Activated CD4-positive, alpha-beta T cell treated with anti-CD3 and anti-CD28 coated beads for 36 hours (primary cell): ENCODE results near the gene PCSK6. TPM values are rescaled to one million over a fixed set of nuclear protein-coding genes. Genes with fewer than 3 reads are reported as not detected.

Experiments
- ATAC-seq: fragments of 200-7000 bp; cut with Tn5 transposase; one replicate; pipeline ENCODE4 v1.10.0; 2021; ENCODE audit warnings: mild to moderate bottlenecking, moderate library complexity
- CTCF ChIA-PET: fragments of 350-600 bp; sonication (Branson Sonifier 250); formaldehyde crosslinking; loops from one replicate; lab custom pipeline; 2021; ENCODE audit warnings: antibody characterized with exemption; lab: Charles Lee
- POLR2A ChIA-PET: fragments of 350-600 bp; sonication (Branson Sonifier 250); formaldehyde crosslinking; loops from one replicate; lab custom pipeline; 2021; ENCODE audit warnings: antibody characterized with exemption, inconsistent platforms; lab: Charles Lee
- DNase-seq: peaks from one replicate; pipeline ENCODE4 v3.0.0-alpha.2; 2020
- H3K27ac Mint-ChIP-seq: one replicate; pipeline ENCODE4 v1.8.0; 2021; ENCODE audit warnings: mixed read lengths
- H3K27me3 Mint-ChIP-seq: one replicate; pipeline ENCODE4 v1.8.0; 2021; ENCODE audit warnings: mixed read lengths
- H3K36me3 Mint-ChIP-seq: one replicate; pipeline ENCODE4 v1.8.0; 2021; ENCODE audit warnings: low read depth, mixed read lengths
- H3K4me1 Mint-ChIP-seq: one replicate; pipeline ENCODE4 v1.8.0; 2021; ENCODE audit warnings: mixed read lengths
- H3K4me3 Mint-ChIP-seq: one replicate; pipeline ENCODE4 v1.8.0; 2021; ENCODE audit warnings: mild to moderate bottlenecking, moderate library complexity, mixed read lengths
- H3K9me3 Mint-ChIP-seq: one replicate; pipeline ENCODE4 v1.8.0; 2021; ENCODE audit warnings: low read depth, mixed read lengths
- intact Hi-C, 2 experiments: fragments of 100-400 bp; cut with DNase I in 1 of 2; cut with micrococcal nuclease in 1 of 2; formaldehyde crosslinking; loops; one replicate each; pipeline versions ENCODE4 v1.14.2 to v1.15.1; 2022 to 2024; cut with DNase I, micrococcal nuclease
- total RNA-seq, 2 experiments: library from RNA; stranded (reverse); gene quantifications; one replicate each; pipeline ENCODE4 v1.2.3, GENCODE V29; 2021

Gene PCSK6
- total RNA-seq, 2 experiments from 2014 or later, result 0.75 to 0.95 TPM

DNA sequence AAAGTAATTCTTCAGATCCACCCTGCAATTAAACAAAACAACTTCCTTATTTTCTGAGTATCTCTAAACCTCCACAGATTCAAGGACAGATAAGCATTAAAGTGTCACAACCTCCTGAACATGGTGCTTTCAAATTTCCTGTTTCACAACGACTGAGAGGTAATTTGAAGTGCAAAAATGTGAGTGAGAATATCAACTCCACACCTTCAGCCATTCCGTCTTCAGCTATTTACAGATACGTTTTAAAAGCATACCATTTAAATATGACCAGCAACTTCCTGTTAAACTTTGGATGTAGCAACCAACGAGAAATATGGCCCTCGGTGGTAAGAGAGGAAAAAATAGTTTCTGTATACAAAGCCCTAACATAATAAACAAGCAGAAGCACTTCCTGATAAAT, 32.1 kb upstream of the PCSK6 start:
- ChIA-PET CTCF (interaction anchor here (1.2 kb wide), 1 partner anchor 105 kb away, joined by 3 read pairs; no protein-coding TSS in a partner anchor), POLR2A (no interaction called here)
- ATAC-seq, result no peak
- H3K27me3 Mint-ChIP-seq, result peaks cover 26% of the 10 kb centered on the region
- intact Hi-C loops, result no loop called here
- H3K27ac Mint-ChIP-seq, result no peak overlapping the region
- no peak for DNase-seq
- peaks cover 18% of the 10 kb centered on the region for H3K9me3 Mint-ChIP-seq
- H3K4me1 Mint-ChIP-seq, result peaks cover 4% of the 10 kb centered on the region
- peaks cover 7% of the 10 kb centered on the region for H3K36me3 Mint-ChIP-seq
- no peak overlapping the region for H3K4me3 Mint-ChIP-seq

DNA sequence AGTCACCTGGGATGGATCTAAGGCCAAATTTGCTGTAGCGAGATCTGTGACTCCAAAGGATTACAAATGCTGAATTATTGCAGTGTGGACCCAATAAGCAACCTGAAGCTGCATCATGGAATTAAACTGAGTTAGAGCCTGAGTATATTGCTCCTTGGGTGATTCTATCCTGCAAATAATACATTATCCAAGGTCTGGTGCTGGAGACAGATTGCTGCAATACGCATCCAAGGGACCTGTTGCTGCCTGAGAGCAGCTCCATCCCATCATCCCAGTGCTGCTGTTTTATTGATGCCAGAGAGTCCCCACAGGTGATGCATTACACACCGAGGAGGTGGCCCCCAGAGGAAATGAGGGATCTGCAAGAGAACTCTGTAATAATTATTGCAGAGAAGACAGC, 31.6 kb upstream of the PCSK6 start:
- CTCF ChIA-PET, result interaction anchor here (1.2 to 1.6 kb wide), 2 partner anchors 19 to 104 kb away, joined by 3 to 6 read pairs; no protein-coding TSS in a partner anchor
- H3K36me3 Mint-ChIP-seq, result peaks cover 8% of the 10 kb centered on the region
- no peak for DNase-seq
- H3K4me1 Mint-ChIP-seq, result peaks cover 4% of the 10 kb centered on the region
- ATAC-seq, result no peak
- POLR2A ChIA-PET, result no interaction called here
- no peak overlapping the region for H3K27ac Mint-ChIP-seq
- H3K4me3 Mint-ChIP-seq, result no peak overlapping the region
- H3K9me3 Mint-ChIP-seq, result peaks cover 21% of the 10 kb centered on the region
- peaks cover 28% of the 10 kb centered on the region for H3K27me3 Mint-ChIP-seq
- intact Hi-C loops, result no loop called here

DNA sequence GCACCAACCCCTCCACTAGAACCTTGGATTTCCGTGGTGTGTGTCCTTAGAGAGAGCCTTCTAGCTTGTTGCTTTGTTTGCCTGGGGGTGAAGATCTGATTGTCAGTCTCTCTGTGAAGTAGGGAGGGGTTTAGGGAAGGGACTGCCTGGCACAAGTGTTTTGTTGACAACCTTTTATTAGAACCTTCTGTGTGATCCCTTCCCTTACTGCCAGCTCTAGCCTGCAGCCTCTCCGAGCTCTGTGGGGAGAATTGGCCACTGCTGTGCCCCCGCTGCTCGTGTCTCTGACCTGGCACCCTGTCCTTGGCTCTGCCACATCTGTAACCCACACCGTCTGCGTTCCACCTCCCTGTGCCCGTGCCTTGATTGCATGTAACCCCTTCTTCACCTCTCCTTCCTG, 30.9 kb upstream of the PCSK6 start:
- CTCF ChIA-PET, result interaction anchor here (1.2 to 1.6 kb wide), 2 partner anchors 18 to 103 kb away, joined by 3 to 6 read pairs; no protein-coding TSS in a partner anchor
- ATAC-seq (no peak), DNase-seq (no peak)
- H3K36me3 Mint-ChIP-seq, result peaks cover 8% of the 10 kb centered on the region
- H3K27me3 Mint-ChIP-seq, result peaks cover 28% of the 10 kb centered on the region
- intact Hi-C loops, result no loop called here
- peaks cover 23% of the 10 kb centered on the region for H3K9me3 Mint-ChIP-seq
- H3K27ac Mint-ChIP-seq, result no peak overlapping the region
- H3K4me3 Mint-ChIP-seq, result no peak overlapping the region
- peaks cover 4% of the 10 kb centered on the region for H3K4me1 Mint-ChIP-seq
- POLR2A ChIA-PET, result no interaction called here

DNA sequence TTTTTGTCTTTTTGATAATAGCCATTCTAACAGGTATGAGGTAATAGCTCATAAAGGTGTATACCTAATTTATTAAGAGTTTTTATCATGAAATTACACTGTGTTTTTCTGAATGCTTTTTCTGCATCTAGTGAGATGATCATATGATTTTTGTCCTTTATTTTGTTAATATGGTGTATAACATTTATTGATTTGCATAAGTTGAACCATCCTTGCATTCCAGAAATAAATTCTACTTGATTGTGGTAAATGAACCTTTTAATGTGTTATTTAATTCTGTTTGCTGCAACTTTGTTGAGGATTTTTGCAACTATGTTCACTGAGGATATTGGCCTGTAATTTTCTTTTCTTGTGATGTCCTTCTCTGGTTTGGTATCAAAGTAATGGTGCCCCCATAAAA, 28.0 kb upstream of the PCSK6 start:
- ATAC-seq (no peak), DNase-seq (no peak)
- POLR2A ChIA-PET, result no interaction called here
- Mint-ChIP-seq H3K9me3 (peaks cover 23% of the 10 kb centered on the region), H3K36me3 (peaks cover 8% of the 10 kb centered on the region), H3K27me3 (peaks cover 26% of the 10 kb centered on the region), H3K4me1 (peaks cover 4% of the 10 kb centered on the region), H3K27ac (no peak overlapping the region), H3K4me3 (no peak overlapping the region)
- CTCF ChIA-PET, result no interaction called here
- intact Hi-C loops, result no loop called here

DNA sequence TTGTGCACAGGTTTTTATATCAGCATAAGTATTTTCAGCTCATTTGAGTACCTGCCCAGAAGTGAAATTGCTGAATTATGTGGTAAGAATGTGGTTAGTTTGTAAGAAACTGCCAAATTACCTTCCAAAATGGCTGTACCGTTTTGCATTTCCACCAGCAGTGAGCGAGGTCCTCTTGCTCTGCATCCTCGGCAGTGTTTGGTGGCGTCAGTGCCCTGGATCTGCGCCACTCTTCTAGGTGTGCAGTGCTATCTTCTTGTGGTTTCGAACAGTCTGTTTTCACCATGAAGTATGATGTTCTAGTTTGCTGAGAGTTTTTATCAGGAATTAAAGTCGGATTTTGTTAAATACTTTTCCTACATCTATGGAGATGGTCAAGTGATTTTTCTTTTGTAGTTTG, 24.8 kb upstream of the PCSK6 start:
- no peak for DNase-seq
- Mint-ChIP-seq H3K9me3 (peaks cover 17% of the 10 kb centered on the region), H3K36me3 (peaks cover 8% of the 10 kb centered on the region), H3K4me1 (no peaks in the 10 kb centered on the region), H3K4me3 (no peak overlapping the region), H3K27ac (no peak overlapping the region), H3K27me3 (peaks cover 14% of the 10 kb centered on the region)
- CTCF ChIA-PET, result interaction anchor here (0.6 kb wide), 1 partner anchor 389 kb away, joined by 3 read pairs; no protein-coding TSS in a partner anchor
- no peak for ATAC-seq
- intact Hi-C loops, result no loop called here
- POLR2A ChIA-PET, result no interaction called here

DNA sequence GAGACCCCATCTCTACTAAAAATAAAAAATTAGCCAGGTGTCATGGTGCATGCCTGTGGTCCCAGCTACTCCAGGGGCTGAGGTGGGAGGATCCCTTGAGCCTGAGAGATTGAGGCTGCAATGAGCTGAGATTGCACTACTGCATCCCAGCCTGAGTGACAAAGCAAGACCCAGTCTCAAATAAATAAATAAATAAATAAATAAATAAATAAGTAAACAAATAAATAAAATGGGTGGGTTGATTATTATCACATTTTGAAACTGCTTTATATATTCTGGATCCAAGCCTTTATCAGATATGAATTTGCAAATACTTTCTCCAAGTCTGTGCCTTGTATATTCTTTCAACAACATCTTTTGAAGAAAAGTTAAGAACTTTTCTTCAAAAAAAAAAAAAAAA, 22.2 kb upstream of the PCSK6 start:
- peaks cover 15% of the 10 kb centered on the region for H3K27me3 Mint-ChIP-seq
- H3K27ac Mint-ChIP-seq, result no peak overlapping the region
- peaks cover 3% of the 10 kb centered on the region for H3K36me3 Mint-ChIP-seq
- intact Hi-C loops, result no loop called here
- DNase-seq, result no peak
- CTCF ChIA-PET, result interaction anchor here (0.7 kb wide), 1 partner anchor 98 kb away, joined by 3 read pairs; no protein-coding TSS in a partner anchor
- H3K4me1 Mint-ChIP-seq, result no peaks in the 10 kb centered on the region
- POLR2A ChIA-PET, result no interaction called here
- no peak for ATAC-seq
- no peak overlapping the region for H3K4me3 Mint-ChIP-seq
- peaks cover 6% of the 10 kb centered on the region for H3K9me3 Mint-ChIP-seq

DNA sequence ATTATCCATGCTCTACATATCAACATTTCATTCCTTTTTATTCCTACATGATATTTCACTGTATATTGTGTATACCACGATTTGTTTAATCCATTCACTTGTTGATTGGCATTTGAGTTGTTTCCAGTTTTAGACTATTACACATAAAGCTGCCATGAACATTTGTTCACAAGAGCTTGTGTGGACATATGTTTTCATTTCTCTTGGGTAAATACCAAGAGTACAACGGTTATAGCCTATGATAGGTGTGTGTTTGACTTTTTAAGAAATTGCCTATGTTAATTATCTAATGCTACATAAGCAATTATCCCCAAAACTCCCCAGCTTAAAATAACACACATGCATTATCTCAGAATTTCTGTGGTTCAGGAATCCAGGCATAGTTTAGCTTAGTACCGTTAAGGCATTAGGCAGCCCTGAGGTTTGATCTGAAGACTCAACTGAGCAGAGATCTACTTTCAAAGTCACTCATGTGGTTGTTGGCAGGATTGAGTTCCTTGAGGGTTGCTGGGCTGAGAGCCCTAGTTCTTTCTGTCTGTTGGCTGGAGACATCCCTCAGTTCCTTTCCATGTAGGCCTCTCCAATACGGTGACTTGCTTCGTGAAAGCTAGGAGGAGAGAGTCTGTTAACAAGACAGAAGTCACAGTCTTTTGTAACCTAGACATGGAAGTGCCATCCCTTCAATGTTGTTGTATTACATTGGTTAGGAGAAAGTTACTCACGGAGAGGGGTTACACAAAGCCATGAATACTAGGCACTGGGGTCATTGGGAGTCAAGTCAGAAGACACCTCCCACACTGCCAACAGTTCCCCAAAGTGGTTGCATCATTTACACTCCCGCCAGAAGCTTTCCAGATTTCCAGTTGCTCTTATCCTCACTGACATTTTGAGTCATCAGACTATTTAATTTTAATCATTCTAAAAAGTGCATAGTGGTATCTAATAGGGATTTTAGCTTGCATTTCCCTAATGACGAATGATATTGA, 21.0 kb upstream of the PCSK6 start:
- no peaks in the 10 kb centered on the region for H3K4me1 Mint-ChIP-seq
- peaks cover 13% of the 10 kb centered on the region for H3K27me3 Mint-ChIP-seq
- no peaks in the 10 kb centered on the region for H3K36me3 Mint-ChIP-seq
- ChIA-PET POLR2A (no interaction called here), CTCF (no interaction called here)
- ATAC-seq (no peak), DNase-seq (no peak)
- H3K4me3 Mint-ChIP-seq, result no peak overlapping the region
- no peaks in the 10 kb centered on the region for H3K9me3 Mint-ChIP-seq
- H3K27ac Mint-ChIP-seq, result no peak overlapping the region
- intact Hi-C loops, result no loop called here

DNA sequence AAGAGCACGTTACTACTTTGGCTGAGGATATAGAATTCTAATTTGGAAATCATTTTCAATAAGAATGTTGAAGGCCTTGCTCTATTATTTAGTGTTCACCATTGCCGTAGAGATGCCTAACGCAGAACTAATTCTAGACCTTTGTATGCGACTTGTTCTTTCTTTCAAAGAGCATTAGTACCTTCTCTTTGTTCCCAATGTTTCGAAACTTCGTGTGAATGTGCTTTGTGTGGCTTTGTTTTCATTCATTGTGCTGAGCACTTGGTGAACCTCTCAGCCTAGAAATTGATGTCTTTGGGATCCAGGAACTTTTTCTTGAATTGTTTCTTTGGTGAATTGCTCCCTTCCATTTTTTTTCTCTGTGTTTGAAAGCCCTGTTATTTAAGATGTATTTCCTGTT, 19.8 kb upstream of the PCSK6 start:
- intact Hi-C loops, result loop anchor here in 1 of 2 experiments (10.0 kb wide), 1 partner anchor 64 kb away; no protein-coding TSS in a partner anchor
- ChIA-PET CTCF (interaction anchor here (0.5 kb wide), 1 partner anchor 230 kb away, joined by 3 read pairs; no protein-coding TSS in a partner anchor), POLR2A (no interaction called here)
- Mint-ChIP-seq H3K27ac (no peak overlapping the region), H3K4me3 (no peak overlapping the region), H3K9me3 (no peaks in the 10 kb centered on the region), H3K36me3 (no peaks in the 10 kb centered on the region), H3K27me3 (peaks cover 13% of the 10 kb centered on the region), H3K4me1 (no peaks in the 10 kb centered on the region)
- no peak for DNase-seq
- ATAC-seq, result no peak

DNA sequence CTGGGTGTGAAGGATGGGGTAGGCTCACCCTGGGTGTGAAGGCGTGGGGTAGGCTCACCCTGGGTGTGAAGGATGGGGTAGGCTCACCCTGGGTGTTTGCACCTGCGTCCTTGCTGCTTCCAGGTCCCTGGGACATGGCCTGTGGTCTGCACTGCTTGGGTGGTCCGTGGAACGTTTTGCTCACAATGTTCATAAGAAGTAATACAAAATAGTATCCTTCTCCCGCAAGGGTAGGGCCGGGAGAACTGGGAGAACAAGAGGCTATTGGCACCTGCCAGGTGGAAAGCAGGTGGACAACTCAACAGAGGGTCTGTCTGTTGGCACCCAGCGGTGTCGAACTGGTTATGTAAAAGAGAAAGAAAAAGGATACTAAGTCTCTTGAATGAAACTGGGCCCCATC, 17.0 kb upstream of the PCSK6 start:
- Mint-ChIP-seq H3K4me1 (peaks cover 3% of the 10 kb centered on the region), H3K27me3 (peaks cover 11% of the 10 kb centered on the region), H3K27ac (no peak overlapping the region), H3K36me3 (no peaks in the 10 kb centered on the region), H3K4me3 (no peak overlapping the region), H3K9me3 (no peaks in the 10 kb centered on the region)
- DNase-seq (no peak), ATAC-seq (no peak)
- intact Hi-C loops, result loop anchor here in 1 of 2 experiments (10.0 kb wide), 1 partner anchor 62 kb away; no protein-coding TSS in a partner anchor
- CTCF ChIA-PET, result no interaction called here
- POLR2A ChIA-PET, result no interaction called here

DNA sequence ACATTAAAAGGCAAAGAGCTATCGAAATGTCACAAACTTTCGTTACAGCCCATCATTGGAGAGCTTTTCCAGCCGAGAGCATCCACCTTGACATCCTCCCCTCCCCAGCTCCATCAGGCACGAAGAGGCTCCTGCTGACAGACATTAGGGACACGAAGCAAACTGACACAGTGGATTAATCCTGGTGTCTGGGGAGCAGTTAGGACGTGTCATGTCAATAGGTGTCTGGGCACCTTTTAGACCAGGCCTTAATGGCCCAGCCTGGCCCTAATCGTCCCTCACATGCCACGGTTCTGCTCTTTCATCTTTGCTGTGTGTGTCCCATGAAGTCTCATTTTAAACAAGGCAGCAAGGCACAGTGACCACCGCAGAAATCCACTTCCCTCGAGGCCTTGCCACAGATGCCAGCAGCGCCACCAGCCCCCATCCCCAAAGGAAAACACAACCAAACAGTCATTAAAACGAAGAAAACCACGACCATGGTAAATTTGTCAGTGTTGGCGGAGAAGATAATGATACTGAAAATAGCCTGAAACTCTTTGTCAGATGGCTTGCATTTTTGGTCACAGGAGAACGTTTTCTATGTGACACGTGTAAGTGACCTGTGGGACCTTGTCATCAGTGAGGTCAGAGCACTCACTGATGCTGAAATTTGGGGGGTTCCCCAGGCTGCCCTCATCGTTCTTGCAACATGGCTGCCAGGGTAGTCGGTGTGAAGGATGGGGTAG, 16.3 kb upstream of the PCSK6 start:
- peaks cover 5% of the 10 kb centered on the region for H3K4me1 Mint-ChIP-seq
- POLR2A ChIA-PET, result no interaction called here
- DNase-seq (no peak), ATAC-seq (no peak)
- no peak overlapping the region for H3K27ac Mint-ChIP-seq
- peaks cover 10% of the 10 kb centered on the region for H3K27me3 Mint-ChIP-seq
- H3K4me3 Mint-ChIP-seq, result no peak overlapping the region
- no peaks in the 10 kb centered on the region for H3K36me3 Mint-ChIP-seq
- H3K9me3 Mint-ChIP-seq, result no peaks in the 10 kb centered on the region
- intact Hi-C loops, result loop anchor here in 1 of 2 experiments (10.0 kb wide), 1 partner anchor 61 kb away; no protein-coding TSS in a partner anchor
- CTCF ChIA-PET, result no interaction called here

DNA sequence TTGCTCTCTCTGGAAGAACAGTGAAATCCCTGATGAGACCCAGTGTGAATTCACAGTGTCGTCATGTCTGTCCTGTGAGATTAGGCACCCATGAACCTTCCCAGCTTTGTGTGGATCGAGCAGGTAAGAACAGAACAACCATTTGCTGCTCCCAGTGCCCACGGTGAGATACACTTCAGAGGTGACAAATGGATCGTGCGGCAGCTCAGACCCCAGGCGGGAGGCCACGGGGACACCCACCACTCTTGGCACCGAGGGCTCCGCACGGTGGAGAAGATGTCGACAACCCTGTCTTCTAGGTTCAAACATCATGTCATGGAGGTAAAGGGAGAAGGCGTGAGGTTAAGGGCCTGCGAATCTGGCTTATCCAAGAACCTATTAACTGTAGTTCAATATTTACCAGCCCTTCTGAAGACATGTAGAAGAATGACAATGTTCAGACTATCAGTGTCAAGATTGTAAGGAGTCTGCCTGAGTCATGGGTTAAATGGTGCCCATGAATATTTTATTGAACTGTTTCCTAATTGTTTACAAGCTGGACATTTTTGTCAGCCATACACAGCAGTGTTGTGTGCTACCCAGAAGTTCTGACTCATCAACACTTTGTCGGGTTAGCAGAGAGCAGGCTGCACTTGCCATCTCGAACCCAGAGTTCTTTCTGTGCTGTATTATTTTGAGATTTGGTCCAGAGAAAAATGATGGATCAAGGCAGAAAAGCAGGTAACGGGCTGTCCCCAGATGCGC, 15.5 kb upstream of the PCSK6 start:
- no peak for ATAC-seq
- intact Hi-C loops, result loop anchor here in 1 of 2 experiments (5.0 to 10.0 kb wide), 3 partner anchors 60 to 488 kb away; no protein-coding TSS in a partner anchor
- H3K36me3 Mint-ChIP-seq, result no peaks in the 10 kb centered on the region
- H3K4me1 Mint-ChIP-seq, result peaks cover 12% of the 10 kb centered on the region
- H3K27ac Mint-ChIP-seq, result no peak overlapping the region
- ChIA-PET CTCF (no interaction called here), POLR2A (no interaction called here)
- no peaks in the 10 kb centered on the region for H3K9me3 Mint-ChIP-seq
- DNase-seq, result no peak
- no peak overlapping the region for H3K4me3 Mint-ChIP-seq
- peaks cover 8% of the 10 kb centered on the region for H3K27me3 Mint-ChIP-seq
